IPS DF 6.9 (cell line): ENCODE data around the gene FBXW10.
"Not testable (repeated sequence)": the region's sequence is repeated elsewhere in the genome, so short reads cannot be mapped to it uniquely, and the experiment has no call there.

Source experiments
- DNase-seq: peaks from one replicate; pipeline ENCODE4 v3.0.0-alpha.2; 2013; ENCODE audit warnings: low read depth, low spot score
- H3K27ac ChIP-seq: one replicate; pipeline ENCODE4 v1.5.1; 2013; ENCODE audit warnings: low read length, control low read depth
- H3K27me3 ChIP-seq: 2 replicates; pipeline ENCODE4 v1.6.1; 2013; ENCODE audit warnings: mild to moderate bottlenecking, low read length; ENCODE audit not compliant: control insufficient read depth, insufficient read depth
- H3K36me3 ChIP-seq: 2 replicates; pipeline ENCODE4 v1.6.1; 2013; ENCODE audit warnings: low read length; ENCODE audit not compliant: control insufficient read depth, insufficient read depth
- H3K4me1 ChIP-seq: 2 replicates; pipeline ENCODE4 v1.6.1; 2013; ENCODE audit warnings: low read length; ENCODE audit not compliant: control insufficient read depth, insufficient read depth
- H3K4me3 ChIP-seq: 2 replicates; pipeline ENCODE4 v1.5.1; 2013; ENCODE audit warnings: mild to moderate bottlenecking, low read length
- H3K9me3 ChIP-seq: 2 replicates; pipeline ENCODE4 v1.6.1; 2013; ENCODE audit warnings: low read length, inconsistent platforms; ENCODE audit not compliant: control insufficient read depth, insufficient read depth
- WGBS: extraction: QIAGEN DNeasy Blood & Tissue Kit; methylation state at CpG from one replicate; pipeline ENCODE4 v1.1.7; 2013; ENCODE audit warnings: mixed read lengths, missing lambda C conversion rate; ENCODE audit not compliant: insufficient read length, insufficient coverage; 5-methylcytosine and 5-hydroxymethylcytosine counted together

The FBXW10 gene, protein sequence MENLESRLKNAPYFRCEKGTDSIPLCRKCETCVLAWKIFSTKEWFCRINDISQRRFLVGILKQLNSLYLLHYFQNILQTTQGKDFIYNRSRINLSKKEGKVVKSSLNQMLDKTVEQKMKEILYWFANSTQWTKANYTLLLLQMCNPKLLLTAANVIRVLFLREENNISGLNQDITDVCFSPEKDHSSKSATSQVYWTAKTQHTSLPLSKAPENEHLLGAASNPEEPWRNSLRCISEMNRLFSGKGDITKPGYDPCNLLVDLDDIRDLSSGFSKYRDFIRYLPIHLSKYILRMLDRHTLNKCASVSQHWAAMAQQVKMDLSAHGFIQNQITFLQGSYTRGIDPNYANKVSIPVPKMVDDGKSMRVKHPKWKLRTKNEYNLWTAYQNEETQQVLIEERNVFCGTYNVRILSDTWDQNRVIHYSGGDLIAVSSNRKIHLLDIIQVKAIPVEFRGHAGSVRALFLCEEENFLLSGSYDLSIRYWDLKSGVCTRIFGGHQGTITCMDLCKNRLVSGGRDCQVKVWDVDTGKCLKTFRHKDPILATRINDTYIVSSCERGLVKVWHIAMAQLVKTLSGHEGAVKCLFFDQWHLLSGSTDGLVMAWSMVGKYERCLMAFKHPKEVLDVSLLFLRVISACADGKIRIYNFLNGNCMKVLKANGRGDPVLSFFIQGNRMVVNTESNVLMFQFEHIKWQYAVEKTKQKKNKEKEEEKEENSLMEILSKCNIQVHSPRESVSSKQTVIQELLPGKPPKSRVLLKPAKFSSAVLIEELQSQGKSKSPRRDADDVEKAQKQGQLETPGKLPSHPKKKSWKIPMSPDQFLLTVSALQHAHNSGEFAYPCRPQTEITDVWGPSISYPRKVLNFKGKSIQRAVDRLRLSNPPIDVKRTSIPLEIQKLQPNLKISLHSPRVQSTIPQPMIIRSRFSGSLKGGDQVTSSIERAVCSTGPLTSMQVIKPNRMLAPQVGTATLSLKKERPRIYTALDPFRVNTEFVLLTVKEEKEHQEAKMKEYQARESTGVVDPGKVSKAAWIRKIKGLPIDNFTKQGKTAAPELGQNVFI

DNA sequence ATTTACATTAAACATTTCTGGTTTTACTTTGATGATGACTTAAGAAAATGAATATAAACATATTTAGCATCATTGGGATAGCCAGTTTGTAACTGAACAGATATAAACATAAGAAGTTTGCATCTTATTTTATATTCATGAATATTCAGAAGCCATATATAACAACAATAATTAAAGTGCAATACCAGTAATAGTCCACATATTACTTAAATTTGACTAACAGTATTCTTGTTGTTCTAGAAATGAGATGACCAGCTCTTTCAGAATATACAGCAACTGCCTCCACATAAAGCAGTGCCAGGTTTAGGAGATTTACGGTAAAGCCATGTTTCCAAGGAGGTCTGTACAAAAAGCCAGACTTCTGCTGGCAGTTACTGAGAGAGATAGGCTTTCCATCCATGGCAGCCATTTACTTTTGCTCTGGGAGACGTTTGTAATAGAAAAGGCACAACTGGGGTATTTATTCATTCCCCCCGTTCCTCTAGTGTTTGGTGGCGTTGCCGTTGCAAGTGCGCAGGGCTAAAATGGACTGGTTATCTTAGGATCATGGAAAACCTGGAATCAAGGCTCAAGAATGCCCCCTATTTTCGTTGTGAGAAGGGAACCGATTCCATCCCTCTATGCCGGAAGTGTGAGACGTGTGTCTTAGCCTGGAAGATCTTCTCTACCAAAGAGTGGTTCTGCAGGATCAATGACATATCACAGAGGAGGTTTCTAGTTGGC is at the start of gene FBXW10:
Gene FBXW10 (plus strand): TSS at position 356 of the 723 bp plus-strand sequence. CDS start 191 bp downstream, at position 547.
- not testable (repeated sequence) for H3K9me3 ChIP-seq, DNase-seq, H3K27ac ChIP-seq, H3K27me3 ChIP-seq, H3K4me3 ChIP-seq, H3K4me1 ChIP-seq, H3K36me3 ChIP-seq
- no CpG with 5 or more reads among the region's 10 CpGs for WGBS

DNA sequence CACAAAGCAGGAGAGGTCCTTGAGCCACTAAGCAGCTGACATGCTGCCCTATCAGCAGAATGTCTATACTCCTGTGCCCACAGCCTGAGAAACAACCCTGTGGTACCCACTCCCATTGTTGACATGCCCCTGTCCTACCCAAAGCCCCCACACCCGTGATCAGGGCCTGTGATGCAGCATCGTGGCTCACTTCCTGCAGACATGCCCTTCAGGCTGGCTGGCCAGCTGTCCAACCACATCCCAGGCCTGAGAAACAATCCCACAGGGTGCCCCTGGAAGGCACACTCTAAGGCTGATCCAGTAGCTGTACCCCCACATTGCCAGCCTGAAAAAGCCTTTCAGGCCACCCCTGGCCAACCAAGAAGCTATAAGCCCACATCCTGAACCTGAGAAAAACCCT is 48.7 kb upstream of the FBXW10 start:
- H3K9me3 ChIP-seq, H3K27me3 ChIP-seq, H3K27ac ChIP-seq, H3K4me3 ChIP-seq, H3K4me1 ChIP-seq, H3K36me3 ChIP-seq, DNase-seq: not testable (repeated sequence)
- no CpG with 5 or more reads among the region's 2 CpGs for WGBS

DNA sequence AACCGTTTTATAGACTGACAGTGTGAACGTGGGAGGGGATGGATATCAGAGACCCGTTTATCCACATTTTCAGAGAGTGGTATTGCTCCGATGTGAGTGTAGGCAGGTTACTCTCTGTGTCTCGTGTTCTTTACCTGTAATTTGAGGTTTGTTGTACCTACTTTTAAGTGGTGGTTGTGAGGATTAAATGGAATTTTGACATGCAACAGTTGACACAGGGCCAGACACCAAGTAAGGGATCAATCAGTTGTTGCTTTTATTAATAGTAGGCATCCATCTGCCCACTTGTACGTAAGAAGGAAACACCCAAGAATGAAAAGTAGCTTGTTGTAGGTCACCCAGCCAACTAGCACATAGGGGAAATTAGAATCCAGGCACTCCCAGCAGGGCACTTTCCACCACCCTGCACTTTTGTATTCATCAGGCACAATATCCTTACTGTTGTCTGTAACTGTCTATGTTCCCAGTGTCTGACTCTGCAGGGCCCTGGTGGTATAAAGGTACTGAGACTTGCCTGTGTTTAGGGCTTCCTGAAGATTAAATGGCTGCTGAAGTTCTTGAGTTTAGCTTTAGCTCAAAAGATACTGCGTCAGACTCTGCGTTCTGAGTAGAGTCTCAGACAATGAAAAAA is 45.3 kb upstream of the FBXW10 start:
- H3K27me3 ChIP-seq, H3K9me3 ChIP-seq, H3K36me3 ChIP-seq, DNase-seq, H3K4me1 ChIP-seq, H3K27ac ChIP-seq: not testable (repeated sequence)
- no CpG with 5 or more reads among the region's 8 CpGs for WGBS
- peak overlapping the region; percentile 62; the same call in 1 of the 2 replicates for H3K4me3 ChIP-seq

DNA sequence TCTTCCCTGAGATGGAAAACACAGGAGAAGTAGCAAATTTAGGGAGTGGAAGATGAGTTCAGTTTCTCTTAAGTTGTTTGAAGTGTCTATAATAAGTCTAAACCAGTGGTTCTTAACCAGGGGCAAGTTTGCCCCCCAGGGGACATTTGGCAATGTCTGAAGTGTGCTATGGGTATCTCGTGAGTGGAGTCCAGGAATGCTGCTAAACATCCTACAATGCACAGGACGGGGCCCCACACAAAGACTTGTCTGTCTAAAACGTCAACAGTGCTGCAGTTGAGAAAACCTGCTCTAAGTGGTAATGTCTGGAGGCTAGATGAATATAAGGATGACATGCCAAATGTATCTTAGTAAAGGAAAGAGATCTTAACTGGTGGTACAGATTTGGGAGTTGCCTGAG is 37.9 kb upstream of the FBXW10 start:
- H3K36me3 ChIP-seq, DNase-seq, H3K4me3 ChIP-seq, H3K9me3 ChIP-seq, H3K27me3 ChIP-seq, H3K4me1 ChIP-seq, H3K27ac ChIP-seq: not testable (repeated sequence)
- WGBS, result no CpG with 5 or more reads among the region's 3 CpGs

DNA sequence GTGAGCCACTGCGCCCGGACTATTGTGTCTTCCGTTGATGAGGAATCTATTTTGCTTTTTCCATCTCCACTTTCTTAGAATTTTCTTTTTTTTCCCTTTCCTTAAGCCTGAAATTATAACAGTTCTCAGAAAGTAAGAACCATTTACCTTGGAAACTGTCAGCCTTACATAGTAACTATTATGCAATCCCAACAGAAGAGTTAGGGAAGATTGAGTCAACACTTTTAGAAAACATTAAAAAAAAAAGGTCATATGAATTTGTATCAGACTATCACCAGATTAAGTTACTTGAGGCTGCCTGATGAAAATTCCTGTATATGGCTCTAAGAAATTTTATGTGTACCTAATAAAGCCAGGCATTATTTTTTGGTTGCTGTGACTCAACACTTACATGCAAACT is 35.6 kb upstream of the FBXW10 start:
- not testable (repeated sequence) for H3K27me3 ChIP-seq, H3K27ac ChIP-seq, H3K36me3 ChIP-seq, H3K4me3 ChIP-seq, H3K9me3 ChIP-seq, DNase-seq, H3K4me1 ChIP-seq
- no CpG with 5 or more reads among the region's 3 CpGs for WGBS

DNA sequence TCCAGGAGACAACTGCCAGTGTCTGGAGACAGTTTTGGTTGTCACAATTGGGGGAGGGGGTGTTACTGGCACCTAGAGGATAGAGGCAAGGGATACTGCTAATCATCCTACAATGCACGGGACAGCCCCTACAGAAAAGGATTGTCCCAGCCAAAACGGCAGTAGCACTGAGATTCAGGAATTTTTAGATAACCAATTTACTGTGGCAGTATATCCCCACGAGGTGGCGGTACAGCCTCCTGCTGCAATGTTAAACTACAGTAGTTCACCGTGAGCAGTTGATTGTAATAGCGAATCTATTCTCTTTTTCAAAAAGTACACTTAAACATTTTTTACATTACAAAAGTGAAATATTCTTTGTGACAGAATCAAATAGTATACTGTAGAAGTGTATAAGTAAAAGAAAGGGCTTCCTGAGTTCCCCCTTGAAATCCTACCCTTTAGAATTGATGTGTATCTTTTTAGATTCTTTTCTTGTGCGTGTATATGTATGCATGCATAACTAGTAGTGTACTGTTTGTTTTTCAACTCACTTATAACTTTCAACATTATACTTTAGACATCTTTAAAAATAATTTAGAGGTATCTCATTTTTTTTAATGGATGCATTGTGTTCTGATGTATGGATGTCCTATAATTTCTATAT is 31.4 kb upstream of the FBXW10 start:
- H3K36me3 ChIP-seq, H3K27me3 ChIP-seq, DNase-seq, H3K9me3 ChIP-seq, H3K27ac ChIP-seq, H3K4me3 ChIP-seq, H3K4me1 ChIP-seq: not testable (repeated sequence)
- no CpG with 5 or more reads among the region's 7 CpGs for WGBS

DNA sequence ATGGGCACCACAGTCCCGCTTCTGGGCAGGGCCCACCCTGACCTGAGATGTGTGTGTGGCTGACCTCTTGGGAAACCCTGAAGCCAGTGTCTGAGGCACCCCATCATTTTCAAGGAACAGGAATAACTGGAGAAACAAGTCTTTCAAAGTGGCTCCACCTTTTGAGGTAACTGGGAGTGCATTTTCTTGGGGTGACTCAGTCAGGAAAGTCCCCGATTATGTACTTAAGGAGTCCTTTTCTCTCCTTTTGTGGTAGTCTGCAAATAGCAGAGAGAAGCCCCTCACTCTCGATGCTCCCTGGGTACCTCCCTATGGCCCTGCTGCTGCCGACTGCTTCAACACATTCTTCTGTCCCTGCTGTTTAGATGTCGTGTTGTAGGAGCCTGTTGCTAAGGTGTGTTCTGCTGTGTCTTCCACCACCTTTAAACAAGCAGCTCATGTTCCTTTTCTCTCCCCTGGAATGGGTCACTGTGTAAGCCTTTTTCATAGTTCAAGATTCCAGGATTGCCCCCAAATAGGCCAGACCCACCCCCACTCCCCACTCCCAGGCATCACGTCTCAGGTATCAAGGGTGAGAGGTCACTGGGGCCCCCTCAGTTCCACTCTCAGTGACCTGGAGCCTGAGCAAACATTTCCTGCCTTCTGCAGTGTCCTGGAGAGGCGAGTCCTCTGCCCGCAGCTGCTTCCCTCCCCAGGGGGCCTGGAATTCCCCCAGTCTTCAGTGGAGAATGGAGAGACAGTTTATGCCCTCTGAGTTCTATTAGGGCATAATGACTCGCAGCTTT is 25.0 kb upstream of the FBXW10 start:
- not testable (repeated sequence) for H3K36me3 ChIP-seq, H3K4me1 ChIP-seq, H3K4me3 ChIP-seq, H3K9me3 ChIP-seq, DNase-seq, H3K27me3 ChIP-seq, H3K27ac ChIP-seq
- no CpG with 5 or more reads among the region's 9 CpGs for WGBS

DNA sequence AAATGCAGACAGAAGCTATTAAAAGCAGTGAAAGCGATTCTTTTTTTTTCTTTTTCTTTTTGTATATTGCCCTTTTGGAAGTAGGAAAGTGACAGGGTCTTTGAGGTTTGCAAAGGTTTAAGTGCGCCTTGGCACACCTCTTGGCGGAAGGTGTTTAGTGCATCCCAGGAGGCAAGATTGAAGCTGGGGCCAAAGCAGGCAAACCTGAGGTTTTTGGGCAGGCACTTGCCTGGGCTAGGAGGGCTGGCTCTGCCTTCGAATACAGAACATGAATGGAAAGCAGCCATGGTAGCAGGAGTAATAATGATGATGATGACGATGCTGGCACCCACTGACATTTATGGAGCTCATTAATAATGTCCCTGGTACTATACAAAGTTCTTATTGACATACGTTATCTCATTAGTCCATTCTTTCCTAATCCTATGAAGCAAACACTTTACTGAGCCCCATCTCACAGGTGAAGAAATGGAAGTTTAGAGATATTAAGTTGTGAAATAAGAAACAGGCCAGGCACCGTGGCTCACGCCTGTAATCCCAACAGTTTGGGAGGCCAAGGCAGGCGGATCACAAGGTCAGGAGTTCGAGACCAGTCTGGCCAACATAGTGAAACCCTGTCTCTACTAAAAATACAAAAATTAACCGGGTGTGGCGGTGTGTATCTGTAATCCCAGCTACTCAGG is 24.3 kb upstream of the FBXW10 start:
- H3K4me3 ChIP-seq, H3K27ac ChIP-seq, H3K4me1 ChIP-seq, H3K9me3 ChIP-seq, DNase-seq, H3K36me3 ChIP-seq, H3K27me3 ChIP-seq: not testable (repeated sequence)
- WGBS, result no CpG with 5 or more reads among the region's 12 CpGs
